ENCODE data around the gene TMEM117. TPM values are rescaled to one million over a fixed set of nuclear protein-coding genes. Genes with fewer than 3 reads are reported as not detected.
"Not testable (repeated sequence)": the region's sequence is repeated elsewhere in the genome, so short reads cannot be mapped to it uniquely, and the experiment has no call there.

Gene TMEM117
- total RNA-seq, 1 donor from 2014 or later, result 24.8 TPM

GRCh38 chr12:43988838-43989560, 153.1 kb downstream of the TMEM117 start:
- intact Hi-C loops (cut with DNase I), result no loop called here

DNA sequence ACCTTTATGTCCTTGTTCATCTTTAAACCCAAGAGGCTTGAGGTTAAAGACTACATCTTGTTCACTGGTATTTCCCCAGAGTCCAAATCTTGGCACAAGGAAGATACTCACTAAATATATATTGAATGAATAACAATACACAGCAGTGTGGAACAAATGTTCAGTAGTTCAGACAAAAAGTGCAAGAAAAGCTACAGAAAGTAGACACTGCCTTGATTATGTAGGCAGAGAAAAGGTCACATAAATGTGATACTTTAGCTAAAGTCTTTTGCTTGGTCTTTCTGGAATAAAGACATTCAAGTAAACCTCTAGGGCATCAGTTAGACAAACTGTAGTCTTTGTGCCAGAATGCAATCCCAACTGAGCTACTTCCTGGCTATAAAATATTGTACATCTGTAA, 157.0 kb downstream of the TMEM117 start:
- intact Hi-C loops (cut with DNase I), result no loop called here
- no peak for ATAC-seq
- no peak for DNase-seq (ENCODE audit: low spot score)

More at GRCh38 chr12:43988838-43989560, 153.1 kb downstream of the TMEM117 start:
- DNase-seq (ENCODE audit: low spot score), result no peak
- no peak for ATAC-seq

GRCh38 chr12:44000309-44000952, 164.6 kb downstream of the TMEM117 start:
- intact Hi-C loops (cut with DNase I), result no loop called here
- DNase-seq (ENCODE audit: low spot score) (no peak), ATAC-seq (no peak)

DNA sequence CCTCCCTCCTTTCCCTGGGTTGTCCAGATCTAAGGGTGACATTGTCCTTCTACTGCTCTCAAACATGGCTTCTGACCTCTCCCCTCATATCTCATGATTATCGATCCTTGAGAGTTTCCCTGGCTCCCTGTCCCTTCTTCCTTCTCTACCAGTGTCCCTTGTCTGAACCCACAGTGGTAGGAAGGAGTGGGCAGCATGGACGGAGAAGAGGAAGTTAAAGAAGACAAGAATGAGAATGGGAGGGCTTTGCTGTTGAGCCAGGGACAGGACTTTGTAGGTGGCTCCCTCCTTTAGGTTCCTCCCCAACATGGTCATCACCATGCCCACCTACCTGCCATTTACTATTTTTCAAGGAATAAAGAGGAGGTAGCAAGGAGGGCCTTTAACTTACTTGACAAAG, 166.7 kb downstream of the TMEM117 start:
- no peak for ATAC-seq
- intact Hi-C loops (cut with DNase I), result no loop called here
- no peak for DNase-seq (ENCODE audit: low spot score)

- DNase-seq (ENCODE audit: low spot score), result no peak
- no peak for ATAC-seq
- intact Hi-C loops (cut with DNase I), result no loop called here
Observed at GRCh38 chr12:44003721-44004120, 167.8 kb downstream of the TMEM117 start.

DNA sequence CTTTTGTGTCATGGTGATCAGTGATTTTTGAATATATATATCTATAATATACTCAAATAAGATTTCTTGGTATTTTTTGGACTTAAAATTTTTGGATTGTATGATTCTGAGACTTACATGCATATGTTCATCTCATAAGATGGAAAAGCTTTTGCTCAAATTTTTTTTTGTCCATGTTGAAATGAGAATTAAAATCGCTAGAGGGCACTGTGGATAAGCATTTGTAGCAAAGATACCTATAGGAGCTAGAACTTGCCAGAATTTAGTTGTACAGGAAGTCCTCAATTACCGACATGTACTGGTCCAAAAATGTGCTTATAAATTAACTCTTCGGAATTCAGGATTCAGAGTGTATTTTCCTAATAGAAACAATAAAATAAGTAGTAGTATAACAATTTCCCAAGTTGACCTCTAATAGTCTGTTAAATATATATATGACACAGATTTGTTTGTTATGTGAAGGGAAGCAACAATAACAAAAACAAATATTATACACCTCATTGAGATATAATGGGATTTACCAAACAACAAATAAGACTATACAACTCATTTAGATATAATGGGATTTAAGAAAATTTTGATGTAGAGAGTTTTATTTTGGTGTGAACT, 179.6 kb downstream of the TMEM117 start:
- no peak for ATAC-seq
- DNase-seq (ENCODE audit: low spot score), result no peak
- intact Hi-C loops (cut with DNase I), result no loop called here

DNA sequence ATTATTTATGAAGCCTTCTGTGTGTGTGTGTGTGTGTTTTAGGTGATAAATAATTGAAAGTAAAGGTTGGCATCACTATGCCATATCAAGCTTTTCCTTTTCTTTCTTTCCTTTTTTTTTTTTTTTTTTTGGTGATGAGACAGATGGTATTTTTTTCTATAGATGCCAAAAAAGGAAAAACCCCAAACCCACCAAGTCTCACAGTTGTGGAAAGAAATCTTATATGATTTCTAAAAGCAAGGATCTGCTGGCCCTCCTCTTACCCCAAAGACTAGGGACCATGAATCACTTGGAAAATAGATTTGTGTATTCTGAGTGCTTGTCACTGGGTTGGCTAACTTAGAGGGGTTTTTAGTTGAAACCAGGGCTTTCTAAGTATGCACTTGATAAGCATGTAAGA, 181.3 kb downstream of the TMEM117 start:
- no peak for ATAC-seq
- intact Hi-C loops (cut with DNase I), result no loop called here
- no peak for DNase-seq (ENCODE audit: low spot score)

GRCh38 chr12:44019118-44019517, 183.2 kb downstream of the TMEM117 start:
- intact Hi-C loops (cut with DNase I), result no loop called here
- DNase-seq (ENCODE audit: low spot score), result no peak
- no peak for ATAC-seq

GRCh38 chr12:44020555-44020954, 184.7 kb downstream of the TMEM117 start:
- intact Hi-C loops (cut with DNase I), result no loop called here
- DNase-seq (ENCODE audit: low spot score) (no peak), ATAC-seq (no peak)

DNA sequence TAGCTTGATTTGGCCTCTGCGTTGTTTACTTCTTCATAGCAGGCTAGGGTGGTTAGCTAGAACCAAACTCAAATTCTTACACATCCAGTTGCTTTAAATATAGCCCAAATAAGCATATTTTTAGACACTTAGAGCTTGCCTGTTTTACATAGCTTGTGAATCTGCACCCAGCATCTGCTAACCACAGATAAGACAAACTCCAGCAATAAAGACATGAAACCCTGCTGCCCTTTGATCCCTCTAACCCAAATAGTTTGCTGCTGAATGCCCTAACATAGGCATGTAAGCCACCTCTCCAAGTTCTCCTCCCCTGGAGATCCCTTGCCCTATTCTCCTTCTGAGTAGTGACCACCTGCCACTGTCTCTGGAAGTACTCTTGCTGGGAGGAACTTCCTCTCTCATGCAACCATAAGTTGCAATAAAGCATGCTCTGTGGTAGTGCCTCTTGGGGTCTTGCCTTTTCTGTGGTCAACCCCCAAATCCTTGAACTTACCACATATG, 185.6 kb downstream of the TMEM117 start:
- intact Hi-C loops (cut with DNase I), result no loop called here
- DNase-seq (ENCODE audit: low spot score) (no peak), ATAC-seq (no peak)

- no peak for ATAC-seq
- intact Hi-C loops (cut with DNase I), result no loop called here
- no peak for DNase-seq (ENCODE audit: low spot score)
Observed at GRCh38 chr12:44025499-44025898, 189.6 kb downstream of the TMEM117 start.

DNA sequence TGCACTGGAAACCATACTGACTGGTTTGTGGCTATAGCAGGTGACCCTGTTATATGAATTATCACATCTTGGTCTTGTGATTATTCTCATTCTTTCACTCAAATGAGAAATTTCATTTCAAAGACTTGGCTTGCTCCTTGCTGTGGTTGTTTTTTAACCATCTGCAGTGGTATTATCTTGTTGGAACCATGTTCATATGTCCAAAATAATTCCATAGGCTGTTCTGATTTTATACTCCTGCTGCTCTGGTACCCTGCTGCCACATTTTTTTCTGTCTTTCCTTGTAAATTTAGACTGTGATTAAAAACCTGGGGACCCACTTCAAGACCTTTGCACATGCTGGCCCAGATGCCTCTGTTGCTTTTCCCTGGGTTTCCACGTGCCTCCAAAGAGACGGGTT, 190.2 kb downstream of the TMEM117 start:
- intact Hi-C loops (cut with DNase I), result no loop called here
- no peak for DNase-seq (ENCODE audit: low spot score)
- no peak for ATAC-seq

DNA sequence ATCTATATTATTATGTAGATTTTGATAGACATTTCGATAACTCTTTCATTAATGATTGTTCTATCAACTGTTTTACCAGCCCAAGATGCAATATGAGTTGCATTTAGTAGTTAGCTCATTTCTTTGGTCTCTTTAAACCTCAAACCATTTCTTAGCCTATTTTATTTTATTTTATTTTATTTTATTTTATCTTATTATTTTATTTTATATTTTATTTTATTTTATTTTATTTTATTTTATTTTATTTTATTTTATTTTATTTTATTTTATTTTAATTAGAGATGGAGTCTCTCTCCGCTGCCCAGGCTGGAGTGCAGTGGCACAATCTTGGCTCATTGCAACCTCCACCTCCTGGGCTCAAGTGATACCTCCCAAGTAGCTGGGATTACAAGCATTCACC, 191.0 kb downstream of the TMEM117 start:
- ATAC-seq; intact Hi-C loops (cut with DNase I); DNase-seq (ENCODE audit: low spot score): not testable (repeated sequence)

DNA sequence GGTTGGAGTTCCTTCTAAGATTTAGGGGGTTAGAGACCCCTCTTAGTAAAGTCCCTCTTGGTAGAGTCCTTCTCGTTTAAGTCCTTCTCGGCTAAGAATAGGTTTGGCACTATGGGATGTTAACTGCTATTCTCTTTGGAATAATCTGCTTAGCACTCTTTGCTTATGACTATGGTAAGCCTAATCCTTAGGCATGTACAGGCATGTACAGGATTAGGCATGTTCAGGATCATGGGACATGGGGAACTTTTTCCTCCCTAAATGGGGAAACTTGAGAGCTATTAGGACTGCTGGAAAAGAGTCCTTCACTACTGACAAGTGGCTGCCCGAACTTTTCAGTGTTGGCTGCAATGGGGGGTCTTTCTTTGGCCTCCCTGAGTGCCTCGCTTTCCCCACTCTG, 193.3 kb downstream of the TMEM117 start:
- no peak for DNase-seq (ENCODE audit: low spot score)
- intact Hi-C loops (cut with DNase I), result no loop called here
- no peak for ATAC-seq

DNA sequence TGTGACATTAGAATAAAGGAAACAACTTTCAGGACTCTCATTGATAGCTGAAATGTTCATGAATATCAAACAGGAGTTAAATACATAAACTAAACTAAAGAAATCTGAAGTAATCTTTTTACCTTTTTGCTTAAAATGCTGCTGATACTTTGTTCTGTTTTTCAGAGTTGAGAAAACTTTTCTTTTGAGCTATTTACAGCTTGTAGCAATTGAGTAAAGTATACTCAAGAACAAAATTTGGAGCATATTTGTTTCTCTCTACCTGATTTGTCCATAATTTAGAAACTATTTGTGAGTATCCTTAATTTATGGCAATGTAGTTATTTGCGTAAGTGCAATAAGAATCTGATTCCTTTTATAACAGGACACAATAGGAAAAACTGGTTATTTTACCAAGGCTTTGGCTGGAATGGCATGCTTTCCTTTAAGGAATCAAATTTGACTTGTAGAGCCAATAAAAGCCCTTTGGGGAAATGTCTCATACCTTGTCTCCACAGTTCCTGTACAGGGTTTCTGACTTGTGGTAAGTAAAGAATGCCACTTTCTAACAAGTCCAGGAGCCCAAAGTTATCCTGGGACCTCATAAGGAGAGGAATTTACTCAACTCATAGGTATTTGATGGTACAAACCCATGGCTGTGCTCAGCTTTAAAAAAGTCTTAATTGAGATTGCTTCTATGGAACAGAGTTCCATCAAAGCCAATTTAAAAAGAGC, 195.7 kb downstream of the TMEM117 start:
- intact Hi-C loops (cut with DNase I), result no loop called here
- DNase-seq (ENCODE audit: low spot score) (no peak), ATAC-seq (no peak)

DNA sequence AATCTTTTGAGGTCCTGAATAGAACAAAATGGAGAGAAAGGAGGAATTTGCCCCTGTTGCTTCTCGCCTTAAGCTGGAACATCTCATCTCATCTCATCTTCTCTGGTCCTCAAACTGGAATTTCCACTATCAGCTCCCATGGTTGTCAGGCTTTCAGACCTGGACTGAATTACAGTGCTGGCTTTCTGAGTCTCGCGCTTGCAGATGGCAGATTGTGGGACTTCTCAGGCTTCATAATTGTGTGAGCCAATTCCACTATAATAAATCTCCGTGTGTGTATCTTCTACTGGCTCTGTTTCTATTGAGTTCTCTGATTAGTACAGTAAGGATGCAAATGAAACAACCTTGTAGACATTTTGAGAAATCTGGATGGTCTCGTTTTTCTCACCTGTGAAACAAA, 199.0 kb downstream of the TMEM117 start:
- DNase-seq (ENCODE audit: low spot score) (no peak), ATAC-seq (no peak)
- intact Hi-C loops (cut with DNase I), result no loop called here

DNA sequence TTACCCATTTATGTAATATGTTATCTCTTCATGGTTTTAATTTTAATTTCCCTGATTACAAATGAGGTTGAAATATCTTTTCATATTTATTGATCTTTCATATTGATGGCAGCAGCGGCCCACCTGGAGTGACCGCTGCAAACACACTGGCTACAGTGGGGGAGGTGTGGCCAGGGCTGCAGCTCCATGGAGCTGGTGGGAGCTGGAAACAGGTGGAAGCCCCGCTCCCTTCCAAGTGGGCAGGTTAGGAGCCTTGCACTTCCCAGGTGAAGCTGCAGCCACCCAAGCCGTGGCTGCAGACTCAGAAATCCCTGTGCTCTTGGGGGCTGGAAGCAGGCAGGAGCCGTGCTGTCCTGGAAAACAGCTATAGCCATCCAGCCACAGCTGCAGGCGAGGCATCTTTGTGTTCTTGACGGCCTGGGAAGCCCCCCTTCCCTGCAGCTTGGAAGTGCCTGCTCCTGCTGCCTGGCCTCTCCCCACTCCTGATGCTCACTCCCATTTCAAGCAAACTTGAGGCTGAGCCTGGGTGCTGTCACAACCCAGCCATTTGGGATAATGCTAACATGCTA, 201.1 kb downstream of the TMEM117 start:
- no peak for ATAC-seq
- intact Hi-C loops (cut with DNase I), result no loop called here

DNA sequence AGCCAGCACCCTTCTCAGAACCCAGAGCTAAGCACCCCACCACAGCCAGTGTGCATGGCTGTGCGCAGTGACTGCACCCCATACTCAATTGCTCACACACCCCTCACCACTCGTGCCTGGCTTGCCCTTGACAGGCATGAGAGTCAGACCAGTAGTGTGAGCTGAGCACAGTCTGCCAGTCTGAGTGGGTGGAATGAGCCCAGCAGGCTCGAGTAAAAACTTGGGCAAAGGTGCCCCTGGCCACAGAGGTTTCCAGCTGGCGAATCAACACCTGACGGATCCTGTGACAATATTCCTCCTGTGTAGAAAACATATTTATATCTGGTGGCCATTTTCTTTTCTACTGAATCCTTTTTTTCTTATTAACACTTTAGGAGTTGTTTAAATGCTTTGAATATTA, 202.5 kb downstream of the TMEM117 start:
- intact Hi-C loops (cut with DNase I), result no loop called here

More for the DNA sequence above, 201.1 kb downstream of the TMEM117 start:
- no peak for DNase-seq (ENCODE audit: low spot score)

GRCh38 chr12:44044491-44044890, 208.6 kb downstream of the TMEM117 start:
- intact Hi-C loops (cut with DNase I); ATAC-seq; DNase-seq (ENCODE audit: low spot score): not testable (repeated sequence)

More for the DNA sequence above, 202.5 kb downstream of the TMEM117 start:
- ATAC-seq (no peak), DNase-seq (ENCODE audit: low spot score) (no peak)
